Measurements from ENCODE around the gene SBF2.

SBF2 gene

GRCh38 chr11:9821008-9821752 is 472.8 kb downstream of the SBF2 start:
- no peak for DNase-seq (ENCODE audit: low spot score)
- in situ Hi-C loops (cut with MboI; ENCODE audit: low pct_unique_long_range_greater_than_20kb, low sequenced_read_pairs, unreplicated experiment), result no loop called here

GRCh38 chr11:9820260-9820659 is 473.8 kb downstream of the SBF2 start:
- no peak for DNase-seq (ENCODE audit: low spot score)
- no peak for TF ChIP-seq CTCF (IDR thresholded peaks at IDR 0.05; ENCODE audit: extremely low read depth, insufficient read depth, missing control alignments)
- in situ Hi-C loops (cut with MboI; ENCODE audit: low pct_unique_long_range_greater_than_20kb, low sequenced_read_pairs, unreplicated experiment), result no loop called here

More at GRCh38 chr11:9821008-9821752, 472.8 kb downstream of the SBF2 start:
- TF ChIP-seq CTCF (IDR thresholded peaks at IDR 0.05; ENCODE audit: extremely low read depth, insufficient read depth, missing control alignments), result no peak

- no peak for DNase-seq (ENCODE audit: low spot score)
- in situ Hi-C loops (cut with MboI; ENCODE audit: low pct_unique_long_range_greater_than_20kb, low sequenced_read_pairs, unreplicated experiment), result no loop called here
- no peak for TF ChIP-seq CTCF (IDR thresholded peaks at IDR 0.05; ENCODE audit: extremely low read depth, insufficient read depth, missing control alignments)
Measured at GRCh38 chr11:9817191-9817590, 476.8 kb downstream of the SBF2 start.

- in situ Hi-C loops (cut with MboI; ENCODE audit: low pct_unique_long_range_greater_than_20kb, low sequenced_read_pairs, unreplicated experiment), result no loop called here
- no peak for TF ChIP-seq CTCF (IDR thresholded peaks at IDR 0.05; ENCODE audit: extremely low read depth, insufficient read depth, missing control alignments)
- no peak for DNase-seq (ENCODE audit: low spot score)
Measured at GRCh38 chr11:9815486-9816136, 478.4 kb downstream of the SBF2 start.

- no peak for DNase-seq (ENCODE audit: low spot score)
- no peak for TF ChIP-seq CTCF (IDR thresholded peaks at IDR 0.05; ENCODE audit: extremely low read depth, insufficient read depth, missing control alignments)
- in situ Hi-C loops (cut with MboI; ENCODE audit: low pct_unique_long_range_greater_than_20kb, low sequenced_read_pairs, unreplicated experiment), result no loop called here
Measured at GRCh38 chr11:9814108-9814507, 479.9 kb downstream of the SBF2 start.

GRCh38 chr11:9808943-9809342 is 485.1 kb downstream of the SBF2 start:
- TF ChIP-seq CTCF (IDR thresholded peaks at IDR 0.05; ENCODE audit: extremely low read depth, insufficient read depth, missing control alignments), result no peak
- DNase-seq (ENCODE audit: low spot score), result no peak
- in situ Hi-C loops (cut with MboI; ENCODE audit: low pct_unique_long_range_greater_than_20kb, low sequenced_read_pairs, unreplicated experiment), result no loop called here

All from GM13977 (cell line).